Activated T-cell treated with anti-CD3 and anti-CD28 coated beads, Interleukin-2, amount 50 U/mL, for 24 hours (primary cell): ENCODE measurements around the gene ZNF367.

ENCODE experiments used
- DNase-seq: peaks from one replicate; pipeline ENCODE4 v3.0.0-alpha.2; 2020
- H3K27ac Mint-ChIP-seq: 2 replicates; pipeline ENCODE4 v1.8.0; 2020; ENCODE audit warnings: mild to moderate bottlenecking, mixed read lengths
- H3K27me3 Mint-ChIP-seq: 2 replicates; pipeline ENCODE4 v1.8.0; 2020; ENCODE audit warnings: mixed read lengths
- H3K36me3 Mint-ChIP-seq: 2 replicates; pipeline ENCODE4 v1.8.0; 2020; ENCODE audit warnings: low read depth, mixed read lengths
- H3K4me1 Mint-ChIP-seq: 2 replicates; pipeline ENCODE4 v1.8.0; 2020; ENCODE audit warnings: low read depth, mixed read lengths
- H3K4me3 Mint-ChIP-seq: 2 replicates; pipeline ENCODE4 v1.8.0; 2020; ENCODE audit warnings: mild to moderate bottlenecking, moderate library complexity, mixed read lengths
- H3K9me3 Mint-ChIP-seq: 2 replicates; pipeline ENCODE4 v1.8.0; 2020; ENCODE audit warnings: mixed read lengths

The ZNF367 gene

DNA sequence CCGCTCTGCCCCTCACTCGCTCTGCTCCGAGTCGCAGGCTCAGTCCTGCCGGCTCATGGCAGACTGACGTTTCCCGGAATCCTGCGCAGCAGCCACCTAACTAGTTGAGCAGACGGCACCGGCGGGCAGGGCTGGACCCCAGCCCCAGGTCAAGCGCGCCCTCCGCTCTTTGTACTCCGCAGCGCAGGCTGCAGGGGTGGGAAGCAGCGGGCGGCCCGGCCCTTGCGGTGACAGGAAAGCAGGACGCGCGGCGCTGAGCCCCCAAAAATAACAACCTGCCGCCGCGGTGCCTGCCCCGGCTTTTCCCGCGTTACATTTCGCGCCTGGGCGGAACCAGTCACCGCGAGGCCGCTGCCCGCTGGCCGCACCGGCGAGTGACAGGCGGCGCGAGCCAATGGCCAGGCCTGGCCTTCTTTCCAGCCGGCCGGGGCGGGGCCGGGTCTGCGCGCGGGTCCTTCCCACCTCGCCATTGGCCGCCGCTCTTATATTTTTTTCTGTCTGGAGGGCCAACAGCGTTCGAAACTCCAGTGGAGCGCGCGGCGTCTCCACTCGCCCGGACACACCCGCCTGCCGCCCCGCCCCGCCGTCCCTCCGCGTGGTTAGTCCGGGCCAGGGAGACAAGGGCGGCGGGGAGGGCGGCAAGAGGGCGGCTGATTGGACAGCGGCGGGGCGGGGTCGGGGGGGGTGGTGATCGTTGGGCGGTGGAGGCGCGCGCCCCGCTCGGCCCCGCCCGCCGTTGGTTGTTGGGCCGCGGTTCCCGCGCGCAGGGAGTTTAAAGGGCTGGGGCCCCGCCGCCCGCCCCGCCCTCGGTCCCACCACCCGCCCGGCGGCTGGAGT is at the start of gene ZNF367:
ZNF367 (minus strand) TSS at position 288 of the 837 bp plus-strand sequence. CDS start 338 bp downstream, outside the sequence.
- Mint-ChIP-seq H3K36me3 (peaks cover 28% of the 10 kb centered on the region), H3K27me3 (no peaks in the 10 kb centered on the region), H3K9me3 (no peaks in the 10 kb centered on the region), H3K27ac (peak within 1 kb of the TSS; percentile 96), H3K4me1 (peaks cover 47% of the 10 kb centered on the region), H3K4me3 (peak within 1 kb of the TSS; percentile 94)
- DNase-seq: peak; percentile 94

DNA sequence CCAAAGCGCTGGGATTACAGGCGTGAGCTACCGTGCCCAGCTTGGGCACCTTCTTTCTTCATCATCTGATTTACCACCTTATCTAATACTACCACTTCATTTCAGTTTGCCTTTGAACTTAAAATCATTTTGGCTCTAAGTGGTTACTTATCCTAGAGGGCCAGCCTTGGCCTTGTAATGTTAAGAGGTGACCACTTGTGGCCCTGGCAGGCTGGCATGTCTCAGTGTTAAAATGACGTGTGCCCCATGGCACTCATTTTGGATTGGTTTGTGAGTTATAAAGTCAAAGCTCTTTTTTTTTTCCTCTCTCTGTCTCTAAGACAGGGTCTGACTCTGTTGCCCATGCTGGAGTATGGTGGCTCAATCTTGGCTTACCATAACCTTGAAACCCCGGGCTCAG is 49.6 kb upstream of the ZNF367 start:
- Mint-ChIP-seq H3K27ac (no peak overlapping the region), H3K4me3 (no peak overlapping the region), H3K27me3 (no peaks in the 10 kb centered on the region), H3K4me1 (no peaks in the 10 kb centered on the region), H3K36me3 (peaks cover 47% of the 10 kb centered on the region), H3K9me3 (no peaks in the 10 kb centered on the region)
- DNase-seq: no peak

DNA sequence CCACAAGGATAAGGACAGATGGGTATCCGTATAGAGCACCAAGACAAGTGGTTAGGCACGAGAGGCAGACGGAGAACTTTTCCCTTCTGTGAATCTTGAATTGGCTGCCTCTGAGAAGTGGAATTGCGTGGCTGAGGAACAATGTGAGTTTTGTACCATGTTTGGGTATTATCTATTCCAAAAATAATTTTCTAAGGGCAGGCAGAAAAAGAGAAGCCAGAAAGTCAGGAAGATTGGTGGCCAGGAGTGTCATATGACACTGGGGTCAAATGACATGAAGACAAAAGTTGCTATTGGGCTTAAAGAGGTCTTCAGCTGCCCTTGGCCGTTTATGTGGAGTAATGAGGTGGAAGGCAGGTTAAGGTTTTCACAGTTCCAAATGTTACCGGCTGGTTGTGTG is 46.3 kb upstream of the ZNF367 start:
- DNase-seq: no peak
- H3K27ac Mint-ChIP-seq: no peak overlapping the region
- H3K9me3 Mint-ChIP-seq: no peaks in the 10 kb centered on the region
- H3K36me3 Mint-ChIP-seq: peaks cover 55% of the 10 kb centered on the region
- H3K4me1 Mint-ChIP-seq: peaks cover 3% of the 10 kb centered on the region
- H3K27me3 Mint-ChIP-seq: no peaks in the 10 kb centered on the region
- H3K4me3 Mint-ChIP-seq: no peak overlapping the region

DNA sequence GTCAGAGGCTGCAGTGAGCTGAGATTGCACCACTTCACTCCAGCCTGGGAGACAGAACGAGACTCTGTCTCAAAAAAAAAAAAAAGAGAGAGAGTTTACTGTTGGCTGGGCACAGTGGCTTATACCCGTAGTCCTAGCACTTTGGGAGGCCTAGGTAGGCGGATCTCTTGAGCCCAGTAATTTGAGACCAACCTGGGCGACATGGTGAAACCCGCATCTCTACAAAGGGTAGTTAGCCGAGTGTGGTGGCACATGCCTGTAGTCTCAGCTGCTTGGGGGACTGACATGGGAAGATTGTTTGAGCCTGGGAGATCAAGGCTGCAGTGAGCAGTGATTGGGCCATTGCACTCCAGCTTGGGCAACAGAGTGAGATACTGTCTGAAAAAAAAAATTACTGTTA is 44.4 kb upstream of the ZNF367 start:
- Mint-ChIP-seq H3K4me1 (peaks cover 9% of the 10 kb centered on the region), H3K4me3 (no peak overlapping the region), H3K27ac (no peak overlapping the region), H3K36me3 (peaks cover 50% of the 10 kb centered on the region), H3K9me3 (no peaks in the 10 kb centered on the region), H3K27me3 (no peaks in the 10 kb centered on the region)
- no peak for DNase-seq

DNA sequence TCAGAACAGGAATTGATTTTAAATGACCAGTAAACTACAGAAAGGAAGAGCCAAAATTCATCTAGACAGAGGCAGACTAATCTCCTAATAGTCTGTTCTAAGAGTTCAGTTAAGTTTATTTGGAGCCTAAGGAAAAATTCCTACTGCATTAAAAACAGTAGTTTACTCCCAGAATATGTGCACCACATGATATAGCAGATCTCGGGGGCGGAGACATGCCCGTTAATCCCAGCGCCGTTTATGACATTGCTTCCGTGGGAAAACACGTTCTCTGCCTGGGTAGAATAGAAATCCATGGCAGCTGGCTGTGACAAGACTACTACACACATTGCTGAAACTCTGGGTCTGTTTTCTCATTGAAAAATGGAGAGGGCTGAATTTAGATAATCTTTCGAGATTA is 43.2 kb upstream of the ZNF367 start:
- Mint-ChIP-seq H3K9me3 (no peaks in the 10 kb centered on the region), H3K36me3 (peaks cover 46% of the 10 kb centered on the region), H3K4me3 (no peak overlapping the region), H3K4me1 (peaks cover 9% of the 10 kb centered on the region), H3K27me3 (no peaks in the 10 kb centered on the region), H3K27ac (no peak overlapping the region)
- DNase-seq: no peak

DNA sequence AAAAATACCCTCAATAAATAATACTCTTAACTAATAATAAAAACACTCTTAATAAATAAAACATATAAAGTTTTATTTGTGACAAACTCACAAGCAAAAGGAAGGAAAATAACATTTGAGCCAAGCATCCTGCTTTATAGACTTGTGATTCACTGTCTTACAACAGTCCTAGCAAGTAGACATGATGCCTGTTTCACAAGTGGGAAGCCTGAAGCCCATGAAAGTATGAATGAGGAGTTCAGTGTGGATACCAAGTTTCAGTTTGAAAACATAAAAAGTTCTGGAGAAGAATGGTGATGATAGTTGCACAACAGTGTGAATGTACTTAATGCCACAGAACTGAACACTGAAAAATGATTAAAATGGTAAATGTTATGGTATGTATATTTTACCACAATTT is 42.7 kb upstream of the ZNF367 start:
- H3K4me3 Mint-ChIP-seq: no peak overlapping the region

DNA sequence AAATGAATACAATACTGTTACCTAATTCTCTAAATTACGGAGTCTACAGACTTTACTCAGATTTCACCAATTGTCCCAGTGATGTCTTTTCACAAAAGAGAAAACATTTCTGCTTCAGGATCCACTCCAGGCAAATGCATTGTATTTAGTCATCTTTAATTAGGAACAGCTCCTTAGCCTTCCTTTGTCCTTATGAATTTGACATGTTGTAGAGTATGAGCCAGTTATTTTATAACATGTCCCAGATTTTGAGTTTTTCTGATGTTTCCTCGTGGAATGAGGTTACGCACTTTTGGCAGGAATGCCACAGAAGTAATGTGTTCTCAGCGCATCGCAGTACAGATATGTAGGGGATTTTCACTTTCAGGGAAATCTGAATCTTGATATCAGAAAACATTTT is 42.3 kb upstream of the ZNF367 start:
- peaks cover 9% of the 10 kb centered on the region for H3K4me1 Mint-ChIP-seq
- no peak for DNase-seq
- peaks cover 38% of the 10 kb centered on the region for H3K36me3 Mint-ChIP-seq
- no peaks in the 10 kb centered on the region for H3K9me3 Mint-ChIP-seq
- no peak overlapping the region for H3K4me3 Mint-ChIP-seq
- H3K27ac Mint-ChIP-seq: no peak overlapping the region
- no peaks in the 10 kb centered on the region for H3K27me3 Mint-ChIP-seq

More for the DNA sequence above, 42.7 kb upstream of the ZNF367 start:
- DNase-seq: no peak
- H3K4me1 Mint-ChIP-seq: peaks cover 9% of the 10 kb centered on the region
- no peaks in the 10 kb centered on the region for H3K9me3 Mint-ChIP-seq
- H3K36me3 Mint-ChIP-seq: peaks cover 42% of the 10 kb centered on the region
- no peak overlapping the region for H3K27ac Mint-ChIP-seq
- no peaks in the 10 kb centered on the region for H3K27me3 Mint-ChIP-seq

DNA sequence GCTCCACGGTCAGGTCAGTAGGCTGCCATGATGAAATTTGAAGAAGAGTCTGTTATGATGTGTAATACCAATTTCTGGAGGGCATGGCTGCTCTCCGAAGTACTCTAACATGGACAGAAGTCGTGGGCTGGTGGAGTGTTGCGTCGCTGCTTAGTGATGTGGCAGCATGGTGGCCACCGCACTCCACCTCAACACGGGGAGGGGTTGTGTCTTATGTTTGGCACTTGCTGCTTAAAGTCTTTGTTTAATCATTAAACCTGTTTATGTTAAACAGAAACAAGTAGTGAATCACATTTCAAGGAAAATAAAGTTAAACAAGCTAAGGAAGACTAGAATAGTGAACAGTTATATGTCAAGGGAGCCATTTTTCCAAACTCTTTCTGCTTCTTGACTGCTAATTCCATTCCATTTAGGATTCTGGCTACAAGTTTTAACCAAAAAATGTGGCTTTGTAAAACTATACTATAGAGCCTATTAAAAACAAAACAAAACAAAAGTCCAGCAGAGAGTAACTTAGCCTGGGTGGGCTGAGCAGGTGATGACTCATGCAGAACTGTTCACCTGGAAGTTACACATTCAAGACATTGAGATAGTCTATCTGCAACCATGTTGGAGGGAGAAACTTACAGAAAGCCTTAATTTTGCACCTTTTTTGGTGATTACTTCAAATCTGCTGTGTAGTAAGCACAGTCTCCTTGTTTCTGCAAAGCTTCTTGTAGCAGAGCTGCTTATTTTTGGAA is 41.3 kb upstream of the ZNF367 start:
- Mint-ChIP-seq H3K36me3 (peaks cover 31% of the 10 kb centered on the region), H3K27me3 (no peaks in the 10 kb centered on the region), H3K4me3 (no peak overlapping the region), H3K4me1 (peaks cover 9% of the 10 kb centered on the region), H3K27ac (no peak overlapping the region), H3K9me3 (no peaks in the 10 kb centered on the region)
- DNase-seq: no peak

DNA sequence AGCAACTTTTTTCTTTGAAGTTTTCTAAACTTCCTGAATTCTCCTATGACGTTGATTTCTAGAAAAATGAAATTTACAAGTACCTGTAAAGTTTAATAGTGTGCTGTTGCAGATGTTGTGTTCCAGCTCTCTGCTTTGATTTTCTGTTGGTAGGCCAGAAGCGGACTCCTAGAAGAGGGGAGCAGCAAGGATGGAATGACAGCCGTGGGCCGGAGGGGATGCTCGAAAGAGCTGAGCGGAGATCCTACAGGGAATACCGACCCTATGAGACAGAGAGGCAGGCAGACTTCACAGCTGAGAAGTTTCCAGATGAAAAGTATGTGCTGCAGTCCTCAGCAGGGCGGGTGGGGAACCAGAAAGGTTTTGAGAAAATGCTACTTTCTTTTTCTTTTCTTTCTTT is 40.1 kb upstream of the ZNF367 start:
- H3K4me3 Mint-ChIP-seq: no peak overlapping the region
- H3K9me3 Mint-ChIP-seq: no peaks in the 10 kb centered on the region
- peaks cover 30% of the 10 kb centered on the region for H3K36me3 Mint-ChIP-seq
- H3K27ac Mint-ChIP-seq: no peak overlapping the region
- H3K27me3 Mint-ChIP-seq: no peaks in the 10 kb centered on the region
- peaks cover 16% of the 10 kb centered on the region for H3K4me1 Mint-ChIP-seq
- no peak for DNase-seq

DNA sequence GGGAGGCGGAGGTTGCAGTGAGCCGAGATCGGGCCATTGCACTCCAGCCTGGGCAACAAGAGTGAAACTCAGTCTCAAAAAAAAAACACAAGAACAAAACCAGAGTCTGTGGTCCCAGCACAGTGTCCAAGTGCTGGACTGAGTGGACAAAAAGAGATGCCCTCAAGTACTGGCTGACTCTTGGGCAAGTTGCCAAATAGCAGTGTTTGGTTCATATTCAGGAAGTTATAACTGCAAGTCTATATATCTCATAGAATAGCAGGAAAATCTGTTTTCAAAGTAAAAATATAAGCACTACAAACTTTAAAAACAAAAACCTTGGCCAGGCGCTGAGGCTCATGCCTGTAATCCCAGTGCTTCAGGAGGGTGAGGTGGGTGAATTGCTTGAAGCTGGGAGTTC is 39.1 kb upstream of the ZNF367 start:
- H3K27ac Mint-ChIP-seq: no peak overlapping the region
- DNase-seq: no peak
- H3K27me3 Mint-ChIP-seq: no peaks in the 10 kb centered on the region
- H3K9me3 Mint-ChIP-seq: no peaks in the 10 kb centered on the region
- no peak overlapping the region for H3K4me3 Mint-ChIP-seq
- peaks cover 30% of the 10 kb centered on the region for H3K36me3 Mint-ChIP-seq
- peaks cover 20% of the 10 kb centered on the region for H3K4me1 Mint-ChIP-seq

DNA sequence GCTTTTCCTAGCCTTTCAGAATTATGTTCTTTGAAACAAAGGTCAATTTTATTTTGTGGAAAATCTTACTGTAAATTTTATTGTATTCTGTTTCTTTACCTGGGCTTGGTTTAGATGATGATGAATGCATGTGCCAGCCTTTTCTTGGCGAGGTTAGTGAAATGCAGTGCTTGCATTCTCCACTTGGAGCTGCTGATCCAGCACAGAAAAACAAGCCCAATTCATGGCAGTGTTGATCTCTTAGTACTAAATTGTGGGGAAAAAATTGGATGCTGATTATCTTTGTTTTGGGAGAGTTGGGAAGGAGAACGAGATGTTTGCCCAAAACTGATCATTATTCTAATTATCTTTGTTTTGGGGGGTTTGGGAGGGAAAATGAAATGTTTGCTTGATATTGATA is 35.5 kb upstream of the ZNF367 start:
- peaks cover 5% of the 10 kb centered on the region for H3K27me3 Mint-ChIP-seq
- no peak overlapping the region for H3K4me3 Mint-ChIP-seq
- no peak for DNase-seq
- peaks cover 9% of the 10 kb centered on the region for H3K36me3 Mint-ChIP-seq
- no peak overlapping the region for H3K27ac Mint-ChIP-seq
- H3K9me3 Mint-ChIP-seq: no peaks in the 10 kb centered on the region
- peaks cover 25% of the 10 kb centered on the region for H3K4me1 Mint-ChIP-seq

DNA sequence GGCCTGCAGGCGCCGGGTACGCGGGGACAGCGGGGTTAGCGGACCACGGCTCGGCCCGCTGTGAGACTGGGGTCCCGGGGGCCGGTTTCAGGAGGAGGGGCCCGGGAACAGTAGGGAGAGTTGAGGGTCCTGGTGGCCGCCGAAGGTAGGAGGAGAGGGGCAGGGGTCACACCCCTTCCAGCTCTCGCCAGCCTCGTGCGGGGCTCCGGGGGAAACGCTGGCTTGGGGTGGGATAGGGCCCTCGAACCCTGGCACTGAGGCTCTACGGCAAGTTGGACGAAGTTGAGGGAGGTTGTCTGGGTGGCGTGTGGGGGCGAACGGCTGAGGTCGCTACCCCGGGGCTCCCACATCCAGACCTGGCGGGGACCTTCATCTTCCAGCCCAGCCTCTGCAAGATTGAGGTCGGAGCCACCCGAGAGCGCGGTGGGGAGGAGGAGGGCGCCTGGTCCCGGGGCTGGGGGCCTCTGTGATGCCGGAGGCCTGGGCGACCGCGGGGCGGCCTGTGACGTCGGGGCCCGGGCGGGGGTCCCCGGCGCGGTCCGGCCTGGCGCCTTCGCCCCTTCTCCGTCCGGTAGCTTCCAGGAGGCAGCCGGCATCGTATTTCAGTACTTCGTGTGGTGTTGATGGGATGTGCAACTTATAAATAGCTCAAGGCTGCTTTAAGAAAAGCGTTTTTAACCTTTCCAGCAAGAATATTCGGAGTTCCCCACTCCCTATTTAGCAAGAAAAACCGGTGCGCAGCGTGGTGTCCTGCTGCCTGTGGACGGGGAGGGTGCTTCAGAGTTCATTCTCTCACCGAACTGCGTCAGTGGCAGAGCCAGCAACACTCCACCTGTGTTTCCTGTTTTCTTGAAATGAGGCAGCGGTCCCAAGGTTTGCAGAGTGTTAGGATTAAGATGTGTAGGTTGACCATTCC is 32.7 kb upstream of the ZNF367 start:
- DNase-seq: peak; percentile 58
- peak overlapping the region; percentile 86 for H3K27ac Mint-ChIP-seq
- no peaks in the 10 kb centered on the region for H3K9me3 Mint-ChIP-seq
- H3K4me3 Mint-ChIP-seq: peak overlapping the region; percentile 87
- peaks cover 28% of the 10 kb centered on the region for H3K4me1 Mint-ChIP-seq
- peaks cover 4% of the 10 kb centered on the region for H3K36me3 Mint-ChIP-seq
- peaks cover 5% of the 10 kb centered on the region for H3K27me3 Mint-ChIP-seq

DNA sequence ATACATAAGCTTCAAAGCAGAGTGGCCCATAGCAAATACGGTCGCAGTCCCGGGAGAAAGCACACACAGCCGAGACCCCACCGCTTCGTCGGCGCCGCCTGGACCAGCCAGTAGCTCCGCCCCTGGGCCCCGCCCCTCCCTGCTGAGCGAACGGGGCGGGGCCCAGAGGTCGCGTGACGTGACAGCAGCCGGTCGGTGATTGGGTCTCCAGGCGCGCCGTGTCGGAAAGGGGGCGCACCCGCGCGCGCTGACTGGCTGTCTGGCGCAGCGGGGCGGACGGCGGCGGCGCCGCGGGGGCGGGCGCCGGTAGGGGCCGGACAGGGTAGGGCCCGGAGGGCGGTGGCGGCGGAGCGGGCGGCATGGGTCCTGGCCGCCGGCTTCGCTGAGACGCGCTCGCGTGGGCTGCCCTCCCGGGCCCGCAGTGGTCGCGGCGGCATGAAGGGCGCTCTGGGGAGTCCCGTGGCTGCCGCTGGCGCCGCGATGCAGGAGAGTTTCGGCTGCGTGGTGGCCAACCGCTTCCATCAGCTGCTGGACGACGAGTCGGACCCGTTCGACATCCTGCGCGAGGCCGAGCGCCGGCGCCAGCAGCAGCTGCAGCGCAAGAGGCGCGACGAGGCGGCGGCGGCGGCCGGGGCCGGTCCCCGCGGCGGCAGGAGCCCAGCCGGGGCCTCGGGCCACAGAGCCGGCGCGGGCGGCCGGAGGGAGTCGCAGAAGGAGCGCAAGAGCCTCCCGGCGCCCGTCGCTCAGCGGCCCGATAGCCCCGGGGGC is 31.9 kb upstream of the ZNF367 start, which contains the start of gene HABP4:
HABP4 (plus strand) TSS at position 325 of the 768 bp plus-strand sequence; CDS start at position 436, 111 bp downstream.
- Mint-ChIP-seq H3K4me3 (peak within 1 kb of the TSS; percentile 87), H3K4me1 (peaks cover 28% of the 10 kb centered on the region), H3K9me3 (no peaks in the 10 kb centered on the region), H3K36me3 (peaks cover 4% of the 10 kb centered on the region), H3K27me3 (peaks cover 5% of the 10 kb centered on the region), H3K27ac (peak within 1 kb of the TSS; percentile 80)
- DNase-seq: peak; percentile 97

DNA sequence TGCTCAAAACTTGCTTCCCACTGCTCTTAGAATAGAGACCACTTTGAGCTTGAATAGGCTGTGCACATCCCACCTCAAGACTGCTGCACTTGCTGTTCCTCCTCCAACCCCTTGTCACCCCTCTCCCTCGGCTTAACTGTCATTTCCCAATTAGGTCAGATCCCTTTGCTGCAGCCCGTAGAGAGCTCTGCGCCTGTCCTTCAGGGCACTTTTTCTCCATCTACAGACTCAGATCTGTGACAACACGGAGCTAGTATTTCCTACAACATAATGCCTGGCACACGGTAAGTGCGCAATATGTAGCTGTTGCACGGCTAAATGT is 31.3 kb upstream of the ZNF367 start:
- Mint-ChIP-seq H3K9me3 (no peaks in the 10 kb centered on the region), H3K27me3 (peaks cover 5% of the 10 kb centered on the region), H3K4me1 (peaks cover 28% of the 10 kb centered on the region), H3K4me3 (peak overlapping the region; percentile 75), H3K27ac (peak overlapping the region; percentile 37), H3K36me3 (peaks cover 4% of the 10 kb centered on the region)
- DNase-seq: no peak
